ENCODE results near the gene PWWP2B.

PWWP2B gene

DNA sequence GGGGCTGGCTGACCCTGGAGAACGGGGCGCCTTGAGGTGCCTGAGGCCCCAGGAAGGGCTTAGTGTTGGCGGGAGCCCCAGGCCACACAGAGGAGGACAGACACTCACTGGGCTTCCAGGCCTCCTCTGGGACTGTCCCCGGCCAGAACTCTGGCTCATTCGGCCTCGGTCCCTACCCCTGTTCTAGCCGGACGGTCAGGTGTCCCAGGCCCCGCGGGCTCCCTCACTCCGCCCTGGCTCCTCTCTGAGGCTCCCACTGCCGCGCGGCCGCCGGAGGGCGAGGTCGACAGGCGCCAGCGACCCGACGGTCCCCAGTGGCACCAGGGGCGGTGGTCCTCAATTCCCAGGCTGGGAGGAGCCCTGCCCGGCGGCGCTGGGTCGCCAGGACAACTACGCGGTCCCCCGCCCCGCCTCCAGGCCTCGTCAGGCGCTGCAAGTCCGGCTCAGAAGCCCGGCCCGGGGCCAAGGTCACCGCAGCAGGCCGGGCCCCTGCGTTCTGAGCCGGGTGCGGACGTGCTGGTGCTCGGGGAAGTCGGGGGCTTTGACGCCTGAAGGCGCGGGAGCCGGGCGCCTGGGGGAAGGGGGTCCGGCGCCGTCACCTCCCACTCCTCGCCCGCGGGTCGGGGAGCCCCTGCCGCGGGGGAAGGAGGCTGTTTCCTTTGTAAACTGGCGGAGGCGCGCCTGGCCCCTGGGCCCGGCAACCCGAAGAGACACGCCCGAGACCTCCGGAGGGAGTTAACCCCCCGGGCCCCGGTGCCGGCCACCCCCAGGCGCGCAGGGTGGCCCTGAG lies 1.1 kb upstream of the PWWP2B start:
- no peak for DNase-seq

DNA sequence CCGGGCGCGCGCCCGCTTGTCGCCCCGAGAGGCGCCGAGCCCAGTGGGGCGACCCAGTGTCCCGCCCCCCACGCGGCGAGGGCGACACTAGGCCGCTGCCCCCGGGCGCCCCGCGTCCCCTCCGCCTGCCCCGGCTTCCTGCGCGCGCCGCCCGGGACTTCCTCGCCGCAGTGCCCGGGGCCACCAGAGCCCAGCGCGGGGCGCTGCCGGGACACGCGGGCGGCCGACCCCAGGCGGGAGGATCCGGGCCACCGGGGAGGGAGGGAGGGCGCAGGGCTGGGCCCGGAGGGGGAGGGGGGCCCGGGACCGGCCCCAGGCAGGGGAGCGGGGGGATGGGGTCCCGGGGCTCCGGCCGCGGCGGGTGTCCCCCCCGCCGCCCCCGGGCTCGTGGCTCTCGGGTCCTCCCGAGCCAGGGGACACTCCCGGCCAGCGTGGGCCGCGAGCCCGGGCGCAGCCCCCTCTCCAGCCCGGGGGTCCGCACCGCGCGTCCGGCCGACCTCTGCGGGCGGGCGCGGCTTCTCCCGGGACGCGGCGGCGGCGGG lies 435 bp upstream of the PWWP2B start:
- DNase-seq, result no peak

DNA sequence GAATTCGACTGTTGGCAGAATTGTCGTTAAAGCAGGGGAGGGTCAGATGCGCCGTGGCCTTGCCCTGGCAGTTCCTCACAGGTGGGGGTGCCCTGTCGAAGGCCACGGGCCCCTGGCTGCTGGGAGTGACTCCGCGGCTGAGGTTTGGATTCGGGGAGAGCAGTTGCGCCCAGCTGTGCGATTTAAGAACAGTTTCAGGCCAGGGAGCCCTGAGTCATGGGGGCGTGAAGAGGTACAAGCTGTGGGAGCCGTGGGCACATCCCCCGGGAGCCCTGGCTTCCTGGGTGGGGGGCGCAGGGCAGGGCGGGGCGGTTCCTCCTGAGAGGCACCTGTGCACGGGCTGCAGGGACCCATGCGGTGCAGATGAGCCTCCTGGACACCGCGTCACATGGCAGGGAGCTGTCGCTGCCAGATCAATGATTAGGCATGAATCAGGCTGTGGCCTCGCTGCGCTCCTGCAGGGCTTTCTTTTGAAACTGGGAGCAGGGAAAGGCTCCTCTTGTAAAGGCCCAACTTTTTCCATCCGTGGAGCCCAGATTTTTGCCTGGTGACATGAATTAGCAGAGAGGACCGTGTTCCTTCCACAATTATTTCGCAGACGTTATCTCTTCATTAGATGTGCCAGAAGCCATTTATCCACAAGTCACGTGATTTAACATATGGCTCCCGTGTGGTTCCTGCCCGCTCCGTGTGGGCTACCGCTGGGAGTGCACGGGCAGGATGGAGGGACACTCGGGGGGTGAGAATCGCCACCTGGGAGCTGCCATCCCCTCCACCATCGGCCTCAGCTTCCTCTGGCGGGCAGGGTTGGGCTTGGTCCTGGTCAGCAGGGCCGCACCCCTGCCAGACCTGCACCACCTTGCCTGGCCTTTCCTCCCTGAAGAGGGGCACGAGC lies 918 bp downstream of the PWWP2B start:
- DNase-seq, result no peak

DNA sequence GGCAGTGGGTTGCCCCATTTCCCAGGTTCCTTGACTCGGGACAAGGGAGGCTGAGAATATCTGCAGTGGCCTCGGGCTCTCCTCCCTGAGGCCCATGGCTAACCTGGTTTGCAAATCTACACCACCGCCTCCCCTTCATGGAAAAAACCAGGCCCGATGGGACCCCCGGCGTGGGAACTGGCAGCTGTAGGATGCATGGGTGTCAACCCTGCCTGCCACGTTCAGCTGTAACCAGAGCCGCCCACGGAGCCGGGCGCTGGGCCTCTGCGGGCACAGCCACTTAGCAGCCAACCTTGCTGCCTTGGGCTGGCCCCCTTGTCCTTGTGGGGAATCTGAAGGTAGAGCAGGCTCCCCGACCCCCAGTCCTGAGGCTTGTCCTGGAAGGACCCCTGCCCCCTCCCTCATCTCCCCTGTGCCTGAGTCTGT lies 1.6 kb downstream of the PWWP2B start:
- DNase-seq, result no peak

DNA sequence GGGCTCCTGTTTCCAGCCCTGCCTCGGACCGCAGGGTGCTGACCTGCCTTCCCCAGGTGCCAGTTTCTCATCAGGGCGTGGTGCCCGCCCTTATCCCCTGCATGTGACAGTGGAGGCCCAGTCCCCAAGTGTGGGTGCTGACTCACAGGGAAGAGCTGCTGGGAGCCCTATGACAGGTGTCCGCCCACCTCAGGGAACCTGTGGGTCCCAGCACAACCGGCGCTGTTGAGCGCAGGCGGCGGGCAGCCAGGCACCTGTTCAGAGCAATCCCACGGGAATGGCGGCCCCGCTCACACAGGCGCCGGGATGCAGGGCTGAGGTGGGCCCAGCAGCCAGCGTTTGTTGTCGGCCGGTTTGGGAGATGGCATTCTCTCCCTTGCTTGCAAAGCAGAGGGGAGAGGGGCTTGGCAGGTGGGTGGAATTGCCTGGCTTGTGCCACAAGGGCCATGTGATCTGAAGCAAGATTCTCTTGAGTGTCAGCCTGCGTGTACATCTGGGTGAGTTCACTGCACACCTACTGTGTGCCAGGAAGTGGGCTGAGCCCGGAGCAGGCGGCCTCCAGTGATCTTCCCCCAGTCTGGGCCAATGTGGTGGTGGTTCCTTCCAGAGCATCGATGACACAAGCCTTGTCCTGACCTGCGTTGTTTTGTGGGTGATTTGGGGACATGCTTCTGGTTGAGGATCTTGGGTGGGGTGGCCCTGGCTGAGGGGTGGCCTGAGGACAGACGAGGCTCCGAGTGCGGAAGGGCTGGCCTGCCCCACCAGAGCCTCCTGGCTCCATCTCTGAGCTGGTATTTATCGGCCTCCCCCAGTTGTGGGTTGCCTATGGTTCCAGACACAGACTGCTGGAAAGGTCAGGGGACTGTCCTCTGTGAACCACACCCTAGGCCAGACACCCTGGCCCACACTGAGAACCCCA lies 2.4 kb downstream of the PWWP2B start:
- DNase-seq, result peak; percentile 28

DNA sequence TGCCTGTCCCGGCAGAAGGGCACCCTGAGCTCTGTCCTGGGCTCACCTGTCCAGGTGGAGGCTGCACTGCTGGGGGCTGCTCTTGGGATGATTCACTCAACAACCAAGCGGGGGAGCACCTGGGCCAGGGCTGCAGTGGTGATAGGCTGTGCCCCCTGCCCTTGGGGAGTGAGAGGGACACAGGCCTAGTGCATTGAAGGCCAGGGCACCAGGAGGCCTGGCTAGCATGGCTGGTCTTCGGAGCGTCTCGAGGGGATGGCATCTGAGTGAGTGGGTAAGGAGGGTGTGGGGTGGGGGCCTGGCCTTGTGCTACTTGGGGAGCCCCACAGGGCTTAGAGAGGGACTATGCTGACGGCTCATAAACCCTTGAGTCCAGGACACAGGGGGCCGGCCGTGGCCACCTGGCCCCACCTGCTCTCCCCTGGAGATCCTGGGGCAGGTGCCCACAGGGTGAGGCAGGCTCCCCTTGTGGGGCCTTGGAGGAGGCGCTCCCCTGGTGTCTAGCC lies 3.1 kb downstream of the PWWP2B start:
- DNase-seq, result no peak

DNA sequence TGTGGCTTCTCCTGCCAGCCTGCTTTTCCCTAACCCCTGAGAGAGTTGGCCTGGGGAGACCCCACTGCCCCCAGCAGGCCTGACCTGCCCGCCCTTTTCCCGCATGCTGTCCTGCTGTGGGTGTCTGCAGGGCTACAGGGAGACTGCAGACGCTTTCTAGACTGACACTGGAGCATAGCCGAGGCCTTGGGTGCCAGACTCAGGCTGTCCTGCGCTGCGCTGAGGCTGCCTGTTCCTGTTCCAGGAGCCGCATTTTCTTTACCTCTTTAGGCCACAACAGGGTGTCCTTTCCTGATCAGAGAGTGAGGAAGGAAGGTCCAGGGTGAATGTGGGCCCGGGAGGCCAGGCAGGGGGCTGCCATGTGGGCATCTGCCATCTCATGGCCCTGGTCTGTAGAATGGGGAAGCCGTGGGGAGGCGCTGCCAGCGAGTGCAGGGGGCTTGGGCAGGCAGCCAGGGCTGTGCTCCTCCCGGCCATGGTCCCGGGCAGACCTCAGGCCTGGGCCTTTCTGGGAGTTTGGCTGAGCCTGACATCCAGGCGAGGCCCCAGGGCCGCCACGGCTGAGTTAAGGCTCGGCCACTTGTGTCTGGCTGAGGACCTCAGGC lies 3.6 kb downstream of the PWWP2B start:
- no peak for DNase-seq

DNA sequence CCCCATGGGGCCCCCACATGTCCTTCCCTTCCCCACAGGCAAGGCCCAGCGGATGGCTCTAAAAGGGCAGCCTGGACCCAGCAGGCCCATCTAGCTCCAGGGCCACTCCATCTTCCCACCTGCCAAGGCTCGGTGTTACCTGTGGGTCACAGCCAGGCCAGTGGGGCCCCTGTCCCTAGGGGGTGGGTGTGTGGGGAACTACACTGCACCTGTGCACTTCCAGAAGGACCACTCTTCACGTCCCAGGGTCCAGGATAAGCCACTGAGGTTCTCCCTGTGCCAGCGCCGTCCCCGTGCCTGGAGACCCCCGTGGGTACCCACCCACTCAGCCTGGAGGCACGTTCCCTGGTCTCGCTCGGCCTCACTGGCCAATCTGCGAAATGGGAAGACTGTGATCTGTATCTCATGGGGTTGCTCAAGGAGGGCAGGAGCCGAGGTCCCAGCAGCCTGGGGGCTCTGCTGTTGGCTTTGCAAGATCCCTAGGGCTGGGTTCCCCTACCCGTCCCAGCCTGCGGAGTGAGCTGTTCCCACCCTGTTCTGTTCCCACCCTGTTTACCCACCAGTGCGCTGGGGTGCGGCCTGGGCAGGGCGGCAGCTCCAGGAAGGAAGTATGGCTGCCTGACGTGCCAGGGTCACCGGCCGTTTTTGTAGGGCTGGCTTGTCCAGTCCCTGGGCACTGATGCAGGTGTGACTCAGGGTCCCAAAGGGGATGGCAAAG lies 4.6 kb downstream of the PWWP2B start:
- DNase-seq, result no peak

DNA sequence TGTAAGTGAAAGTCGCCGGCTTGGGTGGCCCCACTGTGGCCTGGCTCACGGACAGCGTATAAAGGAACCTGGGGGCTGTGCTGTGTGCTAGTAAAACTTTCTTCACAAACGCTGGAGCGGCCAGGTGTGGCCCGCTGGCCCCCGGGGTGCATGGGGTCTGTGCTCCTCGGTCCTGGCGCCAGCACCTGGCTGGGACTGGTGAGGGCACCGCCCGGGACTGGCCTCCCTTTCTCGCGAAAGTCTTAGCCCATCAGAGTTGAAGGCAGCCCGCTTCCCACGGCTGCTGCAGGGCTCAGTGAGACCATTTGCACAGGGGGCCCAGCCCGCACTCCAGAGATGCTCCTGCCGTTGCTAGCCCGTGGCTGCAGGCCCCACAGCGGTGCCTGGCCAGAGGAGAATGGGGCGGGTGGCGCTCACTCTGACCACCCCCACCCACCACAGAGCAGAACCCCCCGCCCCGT lies 5.8 kb downstream of the PWWP2B start:
- DNase-seq, result no peak

DNA sequence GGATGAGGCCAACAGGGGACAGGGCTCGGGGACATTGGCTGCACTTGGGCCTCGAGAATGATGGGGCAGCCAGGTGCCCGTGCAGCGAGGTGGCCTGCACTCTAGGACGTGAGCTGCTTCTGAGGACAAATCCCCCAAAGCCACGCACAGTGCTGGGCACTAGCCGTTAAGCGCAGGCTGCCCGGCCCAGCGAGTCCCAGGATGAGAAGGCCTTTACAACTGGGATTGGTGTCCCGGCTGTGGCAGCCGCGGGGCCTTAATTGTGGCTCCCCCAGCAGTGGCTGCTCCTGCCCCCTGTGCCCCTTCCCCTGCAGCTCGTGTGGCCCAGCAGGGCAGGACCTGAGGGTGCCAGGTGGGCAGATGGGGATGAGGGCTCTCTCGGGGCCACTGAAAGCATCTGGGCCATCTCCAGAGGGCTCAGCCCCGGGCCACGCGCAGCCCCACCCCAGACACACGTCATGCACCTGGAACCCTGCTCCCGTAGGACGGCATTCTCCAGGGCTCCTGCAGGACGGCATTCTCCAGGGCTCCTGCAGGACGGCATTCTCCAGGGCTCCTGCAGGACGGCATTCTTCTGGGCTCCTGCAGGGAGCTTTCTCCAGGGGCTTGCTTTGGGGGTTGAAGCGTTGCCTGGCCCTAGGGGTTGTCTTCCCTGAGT lies 6.6 kb downstream of the PWWP2B start:
- no peak for DNase-seq

DNA sequence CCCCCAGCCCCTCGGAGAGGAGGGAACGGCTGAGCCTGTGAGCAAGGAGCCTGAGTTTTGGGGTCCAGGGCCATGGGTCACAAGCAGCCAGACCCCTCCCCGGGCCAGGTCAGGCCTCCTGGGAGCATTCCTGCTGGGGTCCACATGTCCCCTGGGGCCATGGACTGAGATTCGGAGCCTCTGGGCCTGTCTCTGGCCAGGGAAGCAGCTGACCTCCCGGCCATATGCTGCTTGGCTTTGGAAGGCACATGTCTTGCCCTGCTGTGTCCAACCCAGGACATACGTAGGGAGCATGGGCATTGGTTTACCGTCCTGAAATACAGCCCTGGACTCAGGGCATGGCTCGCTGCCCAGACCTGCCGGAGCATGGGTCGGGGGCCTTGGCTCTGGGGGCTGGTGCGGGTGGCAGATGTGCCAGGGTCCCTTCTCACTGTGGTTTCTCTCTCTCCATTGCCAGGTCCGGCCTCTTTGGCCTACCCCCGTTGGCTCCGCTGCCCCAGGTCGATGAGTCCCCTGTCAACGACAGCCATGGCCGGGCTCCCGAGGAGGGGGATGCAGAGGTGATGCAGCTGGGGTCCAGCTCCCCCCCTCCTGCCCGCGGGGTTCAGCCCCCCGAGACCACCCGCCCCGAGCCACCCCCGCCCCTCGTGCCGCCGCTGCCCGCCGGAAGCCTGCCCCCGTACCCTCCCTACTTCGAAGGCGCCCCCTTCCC lies 7.3 kb downstream of the PWWP2B start:
- DNase-seq, result no peak

DNA sequence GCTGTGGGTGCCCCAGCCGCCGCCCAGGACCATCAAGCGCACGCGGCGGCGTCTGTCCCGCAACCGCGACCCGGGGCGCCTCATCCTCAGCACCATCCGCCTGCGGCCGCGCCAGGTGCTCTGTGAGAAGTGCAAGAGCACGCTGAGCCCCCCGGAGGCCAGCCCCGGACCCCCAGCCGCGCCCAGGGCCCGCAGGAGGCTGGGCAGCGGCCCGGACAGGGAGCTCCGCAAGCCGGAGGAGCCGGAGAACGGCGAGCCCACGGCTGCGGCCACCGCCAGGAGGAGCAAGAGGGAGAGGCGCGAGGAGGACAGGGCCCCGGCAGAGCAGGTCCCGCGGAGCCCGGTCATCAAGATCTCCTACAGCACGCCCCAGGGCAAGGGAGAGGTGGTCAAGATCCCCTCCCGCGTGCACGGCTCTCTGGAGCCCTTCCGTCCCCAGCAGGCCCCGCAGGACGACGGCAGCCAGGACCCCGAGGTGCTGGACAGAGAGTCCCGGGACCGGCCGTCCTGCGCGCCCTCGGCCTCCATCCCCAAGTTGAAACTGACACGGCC lies 8.0 kb downstream of the PWWP2B start:
- DNase-seq, result no peak

DNA sequence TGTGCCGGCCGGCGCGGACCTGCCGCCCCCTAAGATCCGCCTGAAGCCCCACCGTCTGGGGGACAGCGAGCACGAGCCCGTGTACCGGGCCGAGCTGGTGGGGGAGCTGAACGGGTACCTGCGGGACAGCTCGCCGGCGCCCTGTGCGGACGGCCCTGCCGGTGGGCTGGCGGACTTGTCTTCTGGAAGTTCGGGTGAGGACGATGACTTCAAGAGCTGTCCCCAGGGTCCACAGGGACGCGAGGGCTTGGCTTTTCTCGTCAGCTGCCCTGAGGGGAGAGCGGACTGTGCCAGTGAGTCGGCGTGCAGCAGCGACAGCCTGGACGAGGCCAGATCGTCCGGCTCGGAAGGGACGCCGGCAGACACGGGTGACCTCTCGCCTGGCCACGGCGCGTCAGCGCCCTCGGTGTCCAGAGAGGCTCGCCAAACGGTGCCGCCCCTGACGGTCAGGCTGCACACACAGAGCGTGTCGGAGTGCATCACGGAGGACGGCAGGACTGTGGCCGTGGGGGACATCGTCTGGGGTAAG lies 8.5 kb downstream of the PWWP2B start:
- DNase-seq, result no peak

DNA sequence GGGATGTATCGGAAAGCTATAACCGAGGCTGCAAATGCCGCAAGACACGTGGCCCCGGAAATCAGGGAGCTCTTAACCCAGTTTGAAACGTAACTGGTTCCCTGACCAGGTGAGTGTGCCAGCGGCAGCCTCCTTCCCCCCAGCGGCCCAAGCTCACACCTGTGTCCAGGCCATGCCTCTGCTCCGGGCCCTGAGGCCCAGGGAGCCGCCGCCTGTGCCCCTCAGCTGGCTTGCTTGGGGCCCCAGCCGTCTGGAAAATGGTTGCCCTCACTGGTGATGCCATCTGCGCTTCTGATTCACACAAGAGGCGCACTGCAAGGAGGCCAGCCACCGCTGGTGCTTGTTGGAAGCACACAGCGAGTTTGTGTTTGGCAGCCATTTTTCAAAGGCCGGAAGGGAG lies 9.2 kb downstream of the PWWP2B start:
- no peak for DNase-seq

DNA sequence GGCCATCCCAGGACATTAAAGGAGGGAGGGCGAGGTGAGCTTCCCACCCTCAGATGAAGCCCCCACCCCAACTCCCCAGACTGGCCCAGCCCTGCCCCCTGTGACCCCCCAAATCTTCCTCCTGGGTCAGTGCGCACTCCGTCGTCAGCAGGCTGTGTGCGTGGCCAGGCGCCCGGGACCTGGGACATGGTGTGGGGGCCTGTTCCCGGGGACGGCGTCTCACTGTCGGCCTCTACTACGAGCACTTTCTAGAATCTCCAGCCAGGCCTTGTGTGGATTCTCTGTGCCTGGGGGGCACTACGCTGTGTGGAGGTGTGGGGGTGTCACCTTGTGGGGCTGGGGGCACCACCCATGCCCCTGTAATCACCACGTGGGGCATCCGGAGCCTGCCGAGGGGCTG lies 9.8 kb downstream of the PWWP2B start:
- no peak for DNase-seq

DNA sequence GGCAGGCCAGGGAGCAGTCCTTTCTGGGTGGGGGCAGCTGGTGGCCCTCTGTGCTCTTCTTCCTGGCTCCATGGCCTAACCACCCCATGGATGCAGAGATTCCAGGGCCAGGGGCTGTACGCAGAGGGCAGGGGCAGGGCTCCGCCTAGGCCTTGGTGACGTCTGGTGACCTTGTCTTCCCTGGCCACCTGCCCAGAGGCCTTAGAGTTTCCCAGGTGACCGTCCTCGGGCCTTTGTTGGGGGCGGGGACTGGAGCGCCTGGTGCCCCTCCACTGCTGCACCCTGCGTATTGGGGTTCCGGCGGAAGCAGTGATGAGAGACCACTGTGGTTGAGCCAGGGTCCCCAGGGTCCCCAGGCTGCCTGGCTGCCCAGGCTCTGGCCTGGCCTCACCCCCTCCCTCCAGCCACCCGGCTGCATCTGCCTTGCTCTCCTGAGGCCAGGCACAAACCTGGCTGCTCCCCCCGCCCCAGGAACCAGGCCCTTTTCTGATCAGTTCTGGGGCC lies 10.3 kb downstream of the PWWP2B start:
- DNase-seq, result peak; percentile 57

DNA sequence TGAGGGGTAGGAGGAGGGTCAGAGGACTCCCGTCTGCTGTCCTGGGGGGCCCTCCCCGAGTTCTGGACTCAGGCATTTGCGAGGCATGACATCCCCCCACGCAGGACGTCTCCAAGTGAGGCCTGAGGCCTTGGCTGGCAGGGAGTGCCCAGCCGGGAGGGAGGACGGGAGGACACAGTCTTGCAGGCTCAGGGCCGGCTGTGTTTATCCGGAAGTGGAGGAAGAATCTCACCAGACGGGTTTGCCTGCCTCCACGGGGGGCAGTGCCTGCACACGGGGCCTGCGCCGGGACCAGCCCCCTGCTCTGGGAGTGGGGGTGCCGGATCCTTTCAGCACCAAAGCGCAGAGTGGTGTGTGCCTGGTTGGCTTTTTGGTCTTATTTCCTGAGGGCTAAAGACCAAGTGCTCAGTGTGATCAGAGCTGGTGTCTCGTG lies 10.9 kb downstream of the PWWP2B start:
- DNase-seq, result peak; percentile 89

DNA sequence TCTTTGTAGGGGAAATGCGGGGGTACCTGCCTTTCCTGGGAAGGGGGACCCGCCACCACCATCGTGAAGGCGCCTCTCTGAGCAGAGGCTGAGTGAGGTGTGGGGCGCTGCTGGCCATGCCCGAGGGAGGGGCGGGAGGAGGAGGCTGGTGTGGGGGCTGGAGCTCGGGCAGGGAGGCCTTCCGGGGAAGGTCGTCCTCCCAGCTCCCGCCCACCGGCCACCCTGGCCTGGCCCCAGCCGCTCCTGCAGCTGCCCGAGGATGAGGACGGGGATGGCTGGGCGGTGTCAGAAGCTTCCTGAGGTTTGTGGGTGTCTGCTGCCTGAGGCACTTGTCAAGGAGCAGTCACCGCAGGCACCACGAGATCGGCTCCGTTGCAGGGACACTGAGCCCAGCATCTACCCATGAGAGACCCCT lies 11.4 kb downstream of the PWWP2B start:
- no peak for DNase-seq
